T-helper 2 cell treated with Interferon-gamma antibody and Interleukin-4, amounts not matched to agents 5 μg/mL and 100 μg/mL, for 36 hours (primary cell): ENCODE results near the gene DLG4.

Experiments
- DNase-seq: peaks from one replicate; pipeline ENCODE4 v3.0.0; 2021; ENCODE audit warnings: low spot score
- H3K27ac Mint-ChIP-seq: one replicate; pipeline ENCODE4 v1.8.0; 2021; ENCODE audit warnings: mild to moderate bottlenecking, mixed read lengths
- H3K27me3 Mint-ChIP-seq: one replicate; pipeline ENCODE4 v1.8.0; 2021; ENCODE audit warnings: low read depth, mixed read lengths
- H3K36me3 Mint-ChIP-seq: one replicate; pipeline ENCODE4 v1.8.0; 2021; ENCODE audit warnings: low read depth, mixed read lengths
- H3K4me1 Mint-ChIP-seq: one replicate; pipeline ENCODE4 v1.8.0; 2021; ENCODE audit warnings: low read depth, mixed read lengths
- H3K4me3 Mint-ChIP-seq: one replicate; pipeline ENCODE4 v1.8.0; 2022; ENCODE audit warnings: mild to moderate bottlenecking, moderate library complexity, mixed read lengths
- H3K9me3 Mint-ChIP-seq: one replicate; pipeline ENCODE4 v1.8.0; 2021; ENCODE audit warnings: mixed read lengths

DLG4 gene

DNA sequence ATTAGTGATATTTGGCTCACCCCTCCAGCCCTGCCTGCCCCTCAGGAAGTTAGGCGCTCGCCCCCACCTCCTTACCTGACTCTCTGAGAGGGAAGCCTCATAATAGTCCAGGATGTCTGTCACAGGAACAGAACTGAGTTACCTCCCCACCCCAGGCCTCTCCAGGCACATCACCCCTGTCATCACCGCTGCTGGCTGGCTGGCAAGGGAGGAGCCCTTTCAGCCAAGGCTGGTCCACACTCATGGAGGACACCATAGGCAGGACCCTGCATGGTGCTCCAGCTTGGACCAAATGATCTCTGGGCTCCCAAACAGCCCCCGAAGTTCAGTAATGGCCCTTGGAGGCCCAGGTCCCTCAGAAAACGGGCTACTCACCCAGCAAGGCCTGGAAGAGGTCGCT is 1.5 kb downstream of the DLG4 start:
- Mint-ChIP-seq H3K27me3 (peaks cover 4% of the 10 kb centered on the region), H3K4me1 (peaks cover 64% of the 10 kb centered on the region), H3K36me3 (peaks cover 12% of the 10 kb centered on the region), H3K4me3 (peak overlapping the region; percentile 91), H3K9me3 (no peaks in the 10 kb centered on the region), H3K27ac (peak overlapping the region; percentile 49)
- DNase-seq, result no peak

DNA sequence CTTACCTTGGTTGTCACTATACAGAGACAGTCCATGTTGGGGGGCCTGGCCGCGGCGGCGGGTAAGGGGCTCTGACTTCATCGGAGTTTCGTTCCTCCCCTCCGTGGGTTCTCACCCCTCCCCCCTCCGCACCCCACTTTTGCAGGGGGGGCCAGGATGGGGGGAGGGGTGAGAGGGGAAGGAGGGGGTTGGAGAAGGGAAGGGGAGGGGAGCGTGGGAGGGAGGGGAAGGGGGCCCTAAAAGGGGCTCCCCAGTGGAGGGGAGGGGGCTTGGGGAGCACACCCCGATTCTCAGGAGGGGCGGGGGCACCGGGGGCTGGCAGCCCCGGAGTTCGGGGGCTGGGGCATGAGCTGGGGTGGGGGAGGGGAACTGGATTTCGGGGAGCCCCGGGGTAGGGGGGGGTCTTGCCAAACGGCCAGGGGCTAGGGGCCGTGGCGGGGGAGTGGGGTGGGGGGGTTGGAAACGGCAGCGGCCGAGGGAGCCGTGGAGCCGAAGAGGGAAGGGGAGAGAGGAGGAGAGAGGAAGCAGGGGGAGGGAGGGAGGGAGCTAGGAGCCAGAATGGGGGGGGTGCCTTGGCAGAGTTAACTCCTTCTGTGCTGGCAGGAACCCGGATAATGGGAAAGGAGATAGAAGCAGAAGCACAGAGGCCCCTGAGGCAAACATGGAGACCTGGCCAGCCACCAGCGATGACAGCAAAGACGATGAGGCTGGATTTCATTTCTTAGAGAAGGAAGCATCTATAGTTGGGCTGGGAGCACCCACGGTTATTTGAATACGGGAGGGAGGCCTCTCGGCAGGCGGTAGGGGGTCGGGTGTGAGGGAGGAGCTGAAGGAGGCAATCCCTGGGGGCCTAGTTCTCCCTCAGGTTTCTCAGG is 2.3 kb downstream of the DLG4 start:
- peaks cover 8% of the 10 kb centered on the region for H3K36me3 Mint-ChIP-seq
- H3K4me3 Mint-ChIP-seq, result peak overlapping the region; percentile 91
- peaks cover 64% of the 10 kb centered on the region for H3K4me1 Mint-ChIP-seq
- peak overlapping the region; percentile 75 for H3K27ac Mint-ChIP-seq
- DNase-seq, result no peak
- no peaks in the 10 kb centered on the region for H3K9me3 Mint-ChIP-seq
- H3K27me3 Mint-ChIP-seq, result peaks cover 6% of the 10 kb centered on the region

DNA sequence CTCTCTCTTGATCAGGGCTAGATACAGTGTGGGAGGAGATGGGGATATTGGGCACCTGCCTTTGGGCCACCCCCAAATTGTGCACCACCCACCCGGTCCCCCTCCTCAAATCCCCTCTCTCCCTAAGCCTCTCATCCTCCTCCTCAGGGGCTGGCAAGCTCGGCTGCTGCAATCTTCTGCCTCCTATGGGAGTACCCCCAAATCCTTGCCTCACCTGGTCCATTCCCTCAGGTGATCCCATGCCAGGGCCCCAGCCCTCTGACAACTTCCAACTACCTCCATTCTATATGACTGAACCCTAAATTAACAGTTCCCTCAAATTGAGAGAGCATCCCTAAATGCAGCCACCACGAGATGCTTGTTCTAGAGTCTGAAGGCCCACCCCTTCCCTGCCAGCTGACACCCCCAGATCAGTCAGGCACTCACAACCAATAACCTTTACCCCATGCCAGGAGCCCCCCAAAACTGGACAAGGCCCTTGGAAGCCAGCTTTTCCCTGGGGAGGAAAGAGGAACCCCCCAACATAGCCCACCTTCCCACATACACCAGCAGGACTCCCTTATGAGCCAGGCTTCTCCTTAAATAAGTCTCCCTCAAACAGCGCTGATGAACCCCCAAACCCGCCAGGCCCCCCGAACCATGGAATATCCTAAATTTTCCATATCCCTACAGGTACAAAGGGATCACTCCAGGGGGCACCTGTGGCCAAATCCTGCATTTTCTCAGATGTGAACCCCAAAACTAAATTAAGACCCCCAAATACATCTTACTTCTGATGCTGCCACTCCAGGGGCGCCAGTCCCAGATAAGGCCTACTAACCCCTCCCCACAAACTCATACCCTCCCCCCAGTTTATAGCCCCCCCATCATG is 3.2 kb downstream of the DLG4 start:
- peaks cover 6% of the 10 kb centered on the region for H3K36me3 Mint-ChIP-seq
- DNase-seq, result no peak
- peaks cover 63% of the 10 kb centered on the region for H3K4me1 Mint-ChIP-seq
- no peaks in the 10 kb centered on the region for H3K9me3 Mint-ChIP-seq
- H3K27me3 Mint-ChIP-seq, result peaks cover 11% of the 10 kb centered on the region
- peak overlapping the region; percentile 45 for H3K27ac Mint-ChIP-seq
- peak overlapping the region; percentile 54 for H3K4me3 Mint-ChIP-seq

DNA sequence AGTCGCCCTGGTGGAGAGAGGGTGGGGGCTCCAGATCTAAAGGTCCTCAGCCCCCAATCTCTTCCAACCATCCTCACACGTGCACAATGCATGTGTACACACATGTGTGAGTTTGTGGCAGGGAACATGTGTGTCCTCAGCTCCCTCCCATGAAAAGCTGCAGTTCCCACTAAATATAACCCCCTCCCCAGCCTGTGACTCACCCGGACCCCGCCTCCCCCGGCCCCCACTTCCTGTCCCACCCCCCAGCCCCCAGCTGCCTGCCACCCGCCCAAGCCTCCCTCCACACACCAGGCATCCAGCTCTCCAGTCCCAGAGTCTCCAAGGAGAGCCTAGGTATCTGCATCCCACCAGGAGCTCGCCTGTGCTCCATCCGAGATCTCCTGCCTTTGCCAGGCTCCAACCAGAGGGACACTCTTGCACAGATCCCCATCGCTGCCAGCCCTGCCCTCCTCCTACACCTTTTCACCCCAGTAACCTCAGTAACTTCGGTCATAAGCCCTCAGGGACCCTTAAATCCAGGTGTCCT is 3.9 kb downstream of the DLG4 start:
- no peaks in the 10 kb centered on the region for H3K9me3 Mint-ChIP-seq
- no peaks in the 10 kb centered on the region for H3K36me3 Mint-ChIP-seq
- no peak overlapping the region for H3K27ac Mint-ChIP-seq
- H3K4me3 Mint-ChIP-seq, result peak overlapping the region; percentile 90
- peaks cover 57% of the 10 kb centered on the region for H3K4me1 Mint-ChIP-seq
- DNase-seq, result no peak
- H3K27me3 Mint-ChIP-seq, result peaks cover 15% of the 10 kb centered on the region

DNA sequence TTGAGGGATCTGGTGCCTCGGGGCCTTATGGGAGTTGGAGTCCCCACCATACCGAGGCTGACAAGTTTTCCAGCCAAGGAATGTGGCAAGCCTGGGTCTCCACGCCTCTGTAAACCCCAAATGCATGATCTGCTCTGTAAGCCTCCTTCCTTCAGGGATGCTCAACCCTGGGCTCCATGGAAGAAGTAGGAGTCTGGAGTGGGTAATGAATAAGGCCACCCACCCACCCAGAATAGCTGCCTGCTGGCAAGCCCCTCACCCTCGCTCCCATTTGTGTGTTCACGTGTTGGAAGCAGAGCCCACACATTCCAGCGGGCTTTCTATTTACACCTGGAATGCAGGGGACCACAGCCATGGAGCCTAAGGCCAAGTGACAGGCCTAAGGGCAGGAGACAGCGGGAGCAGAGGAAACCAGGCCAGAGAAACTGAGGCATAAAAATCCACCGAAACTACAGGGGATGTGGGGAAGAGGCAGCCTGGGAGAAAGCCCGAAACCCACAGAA is 4.4 kb downstream of the DLG4 start:
- H3K9me3 Mint-ChIP-seq, result no peaks in the 10 kb centered on the region
- H3K36me3 Mint-ChIP-seq, result no peaks in the 10 kb centered on the region
- H3K4me3 Mint-ChIP-seq, result peak overlapping the region; percentile 90
- H3K4me1 Mint-ChIP-seq, result peaks cover 52% of the 10 kb centered on the region
- peak overlapping the region; percentile 95 for H3K27ac Mint-ChIP-seq
- no peak for DNase-seq
- H3K27me3 Mint-ChIP-seq, result peaks cover 19% of the 10 kb centered on the region

DNA sequence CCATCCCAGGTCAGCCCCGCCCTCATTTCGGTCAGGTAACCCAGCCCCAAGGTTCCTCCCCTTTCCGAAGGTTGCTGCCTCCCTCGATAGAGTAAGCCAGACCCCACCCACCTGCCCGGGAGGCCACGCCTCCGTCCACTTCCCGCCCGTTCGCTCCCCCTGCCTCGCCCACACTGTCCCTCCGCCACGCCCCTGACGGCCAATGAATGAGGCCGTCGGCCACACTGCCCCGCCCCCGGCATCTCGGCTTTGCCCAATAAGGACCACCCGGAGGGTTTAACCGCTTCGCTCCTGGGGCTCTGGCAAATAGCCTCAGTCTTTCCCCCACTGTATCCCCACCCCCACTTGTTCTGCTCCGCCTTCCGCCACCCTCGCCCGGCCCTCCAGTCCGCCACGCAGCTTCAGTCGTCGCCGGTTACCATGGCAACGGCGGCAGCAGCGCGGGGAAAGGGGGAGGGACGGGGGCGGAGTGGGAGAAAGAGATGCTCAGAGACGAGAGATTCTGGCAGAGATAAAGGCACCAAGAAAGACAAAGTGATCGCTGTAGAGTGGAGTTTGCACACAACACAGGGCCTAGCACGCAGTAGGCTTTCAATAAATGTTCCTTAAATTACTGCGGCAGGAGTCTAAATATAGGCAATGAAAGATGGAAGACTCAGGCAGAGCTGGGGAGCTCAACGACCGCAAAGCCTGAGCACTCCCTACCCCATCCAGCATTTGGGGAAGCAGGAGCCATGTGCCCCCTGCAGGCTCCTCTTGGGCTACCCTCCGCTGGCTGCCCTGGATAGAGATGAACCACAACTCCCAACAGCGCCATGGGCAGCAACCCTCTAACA is 5.1 kb downstream of the DLG4 start:
- H3K4me1 Mint-ChIP-seq, result peaks cover 51% of the 10 kb centered on the region

DNA sequence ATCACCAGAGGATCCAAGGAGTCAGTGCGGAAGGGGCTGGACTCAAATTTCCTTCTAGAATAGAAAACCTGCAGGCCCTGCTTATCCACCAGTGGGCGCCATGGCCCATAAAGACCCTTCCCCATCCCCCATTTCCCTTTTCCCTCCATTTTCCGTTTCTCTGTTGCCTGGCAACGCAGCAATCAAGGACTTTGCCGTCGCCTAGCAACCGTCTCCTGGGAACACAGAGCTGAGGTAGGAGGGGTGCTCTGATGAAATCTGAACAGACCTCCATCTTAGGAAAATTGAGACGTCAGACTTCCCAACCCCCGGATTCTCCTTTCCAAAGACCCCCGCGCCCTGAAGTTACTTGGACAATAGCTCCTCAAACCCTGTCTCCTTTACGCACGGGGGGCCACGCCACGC is 5.7 kb downstream of the DLG4 start:
- H3K4me3 Mint-ChIP-seq, result peak overlapping the region; percentile 90
- H3K36me3 Mint-ChIP-seq, result no peaks in the 10 kb centered on the region
- no peaks in the 10 kb centered on the region for H3K9me3 Mint-ChIP-seq
- peak overlapping the region; percentile 95 for H3K27ac Mint-ChIP-seq
- no peak for DNase-seq
- H3K27me3 Mint-ChIP-seq, result peaks cover 22% of the 10 kb centered on the region
- peaks cover 46% of the 10 kb centered on the region for H3K4me1 Mint-ChIP-seq

More for the DNA sequence above, 5.1 kb downstream of the DLG4 start:
- DNase-seq, result peak; percentile 99
- Mint-ChIP-seq H3K4me3 (peak overlapping the region; percentile 90), H3K36me3 (no peaks in the 10 kb centered on the region), H3K27ac (peak overlapping the region; percentile 95), H3K9me3 (no peaks in the 10 kb centered on the region), H3K27me3 (peaks cover 22% of the 10 kb centered on the region)

DNA sequence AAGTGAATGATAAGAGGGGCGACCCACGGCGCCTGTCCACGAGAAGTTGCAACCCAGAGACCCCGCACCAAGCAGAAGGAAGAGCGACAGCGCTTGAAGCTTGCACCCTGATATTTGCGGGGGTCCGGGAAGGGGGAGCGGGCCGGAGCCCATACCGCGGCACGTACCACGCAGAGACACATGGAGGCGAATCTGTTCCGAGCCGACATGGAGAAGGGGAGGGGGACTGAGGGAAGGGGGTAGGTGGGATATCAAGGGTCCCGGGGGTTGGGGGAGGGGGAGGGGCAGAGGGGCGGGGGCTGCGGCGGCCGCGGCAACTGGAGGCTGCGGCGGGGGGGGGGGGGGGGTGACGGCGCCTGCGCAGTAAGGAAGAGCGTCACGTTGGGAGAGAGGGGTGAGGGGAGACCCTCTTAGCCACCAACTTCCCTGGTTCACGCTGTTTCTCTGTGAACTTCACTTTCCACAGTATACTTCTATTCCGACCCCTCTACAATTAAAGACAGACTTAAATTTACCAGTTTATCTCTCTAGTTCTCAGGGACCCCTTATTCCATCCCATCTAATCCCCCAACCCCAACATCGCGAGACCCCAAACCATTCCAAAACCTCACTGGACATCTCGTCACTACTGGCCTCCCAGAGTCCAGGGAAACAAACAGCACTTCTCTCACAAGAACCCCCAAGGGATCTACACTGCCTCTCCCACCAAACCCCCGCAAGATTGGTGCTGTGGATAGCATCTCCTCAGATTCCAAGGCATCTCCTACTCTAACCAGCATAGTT is 8.0 kb downstream of the DLG4 start:
- peaks cover 31% of the 10 kb centered on the region for H3K4me1 Mint-ChIP-seq

DNA sequence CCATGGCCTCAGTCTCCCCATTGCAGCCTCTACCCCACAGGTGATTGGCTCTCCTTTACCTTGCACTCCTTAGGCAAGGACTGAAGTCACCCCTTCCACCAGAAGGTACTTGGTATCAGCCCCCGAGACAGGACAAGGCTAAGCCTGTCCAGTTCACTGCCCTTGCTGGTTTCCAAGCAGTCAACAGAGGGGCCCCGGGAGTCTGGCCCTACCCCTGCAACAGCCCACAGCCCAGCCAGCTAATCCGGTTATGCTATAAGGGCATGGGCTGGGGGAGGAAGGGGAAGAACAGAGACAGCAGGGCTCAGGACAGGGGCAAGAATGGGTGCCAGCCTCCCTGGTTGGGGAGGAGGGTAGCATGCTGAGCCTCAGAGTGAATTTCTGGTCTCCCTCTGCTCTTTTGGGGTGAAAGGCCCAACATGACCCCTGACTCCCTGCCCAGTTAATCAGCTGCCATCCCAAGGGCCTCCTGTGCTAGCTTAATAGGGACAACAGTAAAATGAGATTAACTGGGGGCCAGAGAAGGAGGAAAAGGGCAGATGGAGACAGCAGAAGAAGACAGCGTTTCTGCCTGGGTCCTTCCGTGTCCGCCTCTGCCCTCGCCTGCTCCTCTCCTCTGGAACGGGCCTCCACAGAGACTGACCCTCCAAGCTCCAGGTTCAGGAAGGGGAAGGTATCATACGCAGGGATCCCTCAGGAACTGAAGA is 10.7 kb downstream of the DLG4 start:
- no peak for DNase-seq

More for the DNA sequence above, 8.0 kb downstream of the DLG4 start:
- Mint-ChIP-seq H3K27me3 (peaks cover 22% of the 10 kb centered on the region), H3K27ac (no peak overlapping the region), H3K36me3 (no peaks in the 10 kb centered on the region), H3K4me3 (no peak overlapping the region), H3K9me3 (no peaks in the 10 kb centered on the region)
- DNase-seq, result no peak

DNA sequence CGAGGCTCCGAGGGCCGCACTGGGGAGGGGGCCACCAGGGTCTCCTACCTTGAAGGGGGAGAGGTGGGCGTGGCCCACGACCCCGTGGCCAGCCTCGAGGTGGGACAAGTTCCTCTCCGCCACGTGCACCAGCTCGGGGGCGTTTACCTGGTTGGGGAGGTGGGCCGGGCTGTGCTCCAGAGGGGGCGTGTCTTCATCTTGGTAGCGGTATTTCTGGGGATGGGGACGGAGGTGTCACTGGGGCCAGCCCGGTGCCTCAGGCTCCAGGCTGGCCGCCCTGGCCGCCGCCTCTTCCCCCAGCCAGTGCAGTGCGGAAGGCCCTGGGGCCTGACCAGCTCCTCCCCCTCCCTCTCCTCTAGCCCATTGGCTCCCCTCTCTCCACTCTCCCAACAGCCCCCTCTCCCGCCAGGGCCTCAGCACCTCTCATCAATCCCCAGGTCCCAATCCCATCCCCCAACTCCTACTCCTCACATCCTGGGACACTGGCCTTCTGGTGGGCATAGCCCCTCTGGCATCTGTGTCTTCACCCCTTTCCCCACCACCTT is 11.5 kb downstream of the DLG4 start:
- H3K4me1 Mint-ChIP-seq, result peaks cover 25% of the 10 kb centered on the region
- H3K4me3 Mint-ChIP-seq, result no peak overlapping the region
- H3K27ac Mint-ChIP-seq, result no peak overlapping the region
- no peaks in the 10 kb centered on the region for H3K36me3 Mint-ChIP-seq
- H3K9me3 Mint-ChIP-seq, result no peaks in the 10 kb centered on the region
- H3K27me3 Mint-ChIP-seq, result peaks cover 18% of the 10 kb centered on the region
- no peak for DNase-seq

More for the DNA sequence above, 10.7 kb downstream of the DLG4 start:
- H3K27ac Mint-ChIP-seq, result no peak overlapping the region
- no peak overlapping the region for H3K4me3 Mint-ChIP-seq
- H3K27me3 Mint-ChIP-seq, result peaks cover 22% of the 10 kb centered on the region
- peaks cover 31% of the 10 kb centered on the region for H3K4me1 Mint-ChIP-seq
- no peaks in the 10 kb centered on the region for H3K9me3 Mint-ChIP-seq
- H3K36me3 Mint-ChIP-seq, result no peaks in the 10 kb centered on the region

DNA sequence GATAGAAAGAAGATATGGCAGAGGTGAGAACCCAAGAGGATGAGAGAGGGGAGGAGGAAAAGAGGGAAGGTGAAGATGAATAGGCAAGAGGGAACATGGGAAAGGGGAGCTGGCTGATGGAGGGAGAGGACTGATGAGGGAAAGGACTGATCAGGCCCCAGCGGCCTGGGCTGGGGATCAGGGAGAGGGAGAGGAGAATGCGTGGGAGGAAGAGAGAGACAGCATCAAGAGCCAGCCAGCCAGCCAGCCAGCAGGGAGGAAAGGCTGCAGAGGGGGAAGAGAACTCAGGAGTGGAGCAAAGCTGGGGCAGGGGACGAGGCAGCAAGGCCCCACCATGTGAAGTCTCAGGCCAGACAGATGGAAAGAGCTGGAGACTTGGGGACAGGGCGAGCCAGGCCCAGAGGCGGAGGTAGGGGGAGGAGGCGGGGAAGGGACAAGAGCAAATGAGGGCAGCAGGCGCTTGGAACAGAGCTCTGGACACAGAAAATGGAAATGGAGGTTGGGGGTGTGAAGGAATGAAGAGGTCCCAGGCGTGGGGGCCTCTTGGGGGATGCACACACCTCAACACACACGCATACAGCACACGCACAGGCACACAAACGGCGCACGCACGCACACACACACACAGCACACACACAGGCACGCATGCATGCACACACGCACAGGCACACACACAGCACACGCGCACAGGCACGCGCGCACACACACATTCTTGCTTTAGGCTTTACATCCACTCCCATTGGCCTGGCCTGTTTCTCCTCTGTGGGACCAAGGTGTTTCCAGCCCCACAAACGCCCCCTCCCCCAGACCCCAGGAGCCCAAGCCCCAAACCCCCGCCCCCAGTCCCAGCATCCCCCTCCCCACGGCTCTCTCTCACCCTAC is 12.3 kb downstream of the DLG4 start:
- no peak overlapping the region for H3K4me3 Mint-ChIP-seq
- no peaks in the 10 kb centered on the region for H3K36me3 Mint-ChIP-seq
- H3K27ac Mint-ChIP-seq, result peak overlapping the region; percentile 61
- no peaks in the 10 kb centered on the region for H3K9me3 Mint-ChIP-seq
- no peak for DNase-seq
- peaks cover 16% of the 10 kb centered on the region for H3K27me3 Mint-ChIP-seq
- peaks cover 25% of the 10 kb centered on the region for H3K4me1 Mint-ChIP-seq
